K562 (cell line): Measurements from ENCODE around the gene OSBPL3. TPM values are rescaled to one million over a fixed set of nuclear protein-coding genes. Genes with fewer than 3 reads are reported as not detected.

Experiments
- ATAC-seq: fragments of 200-7000 bp; cut with Tn5 transposase; 3 replicates; pipeline ENCODE4 v1.9.1; 2020; ENCODE audit warnings: moderate library complexity
- BruUV-seq: library from RNA; stranded (reverse); fragments of 400-500 nt; replicated peaks from 2 replicates; lab custom pipeline; 2021; lab: Mats Ljungman, UMichigan
- CTCF ChIA-PET: fragments of 300-600 bp; formaldehyde crosslinking; extraction: SDS; loops from one replicate; lab custom pipeline; 2021; ENCODE audit warnings: low intra/inter-chr PET ratio; lab: Yijun Ruan, JAX
- POLR2A ChIA-PET: fragments of 300-600, 350-650 bp; sonication (Branson Sonifier 250); formaldehyde crosslinking; extraction: SDS; loops from one replicate; lab custom pipeline; 2021; ENCODE audit warnings: antibody characterized with exemption, inconsistent platforms; lab: Yijun Ruan, JAX
- DNase-seq, 4 experiments: peaks; one replicate each; pipeline versions ENCODE4 v3.0.0 to v3.0.0-alpha.2; 2011 to 2018; ENCODE audit warnings: low spot score in 3 of 4, mixed read lengths in 3 of 4; ENCODE audit errors: extremely low read depth in 1 of 4
- FAIRE-seq: peaks from 2 replicates; lab custom pipeline; 2011; peaks lifted over from hg19 to GRCh38; lab: Jason Lieb, UNC
- H2AFZ ChIP-seq: 2 replicates; pipeline ENCODE4 v1.6.0; 2011; ENCODE audit warnings: low read depth, low read length, control low read depth, inconsistent platforms
- H3K27ac ChIP-seq: fragments of 200-600 bp; 3 replicates; pipeline ENCODE4 v1.8.0; 2011; ENCODE audit warnings: low read depth, mild to moderate bottlenecking, control low read depth, inconsistent platforms, low read length, moderate library complexity, mixed read lengths; ENCODE audit errors: extremely low read depth
- H3K27me3 ChIP-seq, 2 experiments: fragments of 300-600 bp in 1 of 2; 2 replicates in 1 of 2; 3 replicates in 1 of 2; pipeline versions ENCODE4 v1.6.0 to v1.8.0; 2011; ENCODE audit warnings: inconsistent platforms in 2 of 2, low read length in 2 of 2, mild to moderate bottlenecking in 1 of 2, mixed read lengths in 1 of 2, moderate library complexity in 1 of 2; ENCODE audit not compliant: control insufficient read depth in 2 of 2, insufficient read depth in 2 of 2
- H3K36me3 ChIP-seq: fragments of 300-600 bp; 3 replicates; pipeline ENCODE4 v1.8.0; 2011; ENCODE audit warnings: mild to moderate bottlenecking, low read length, inconsistent platforms; ENCODE audit not compliant: control insufficient read depth, insufficient read depth
- H3K4me1 ChIP-seq, 2 experiments: fragments of 200-600 bp in 1 of 2; replicated peaks in 1 of 2; 2 replicates in 1 of 2; 3 replicates in 1 of 2; pipeline versions ENCODE4 v1.5.1 to v1.8.0; 2011; ENCODE audit warnings: inconsistent platforms in 2 of 2, low read length in 2 of 2, mild to moderate bottlenecking in 1 of 2, mixed read lengths in 1 of 2, moderate library complexity in 1 of 2; ENCODE audit not compliant: control insufficient read depth in 2 of 2, insufficient read depth in 2 of 2
- H3K4me2 ChIP-seq: 2 replicates; pipeline ENCODE4 v1.6.1; 2011; ENCODE audit warnings: low read length, control low read depth, inconsistent platforms, mixed read lengths; ENCODE audit not compliant: insufficient read depth
- H3K4me3 ChIP-seq: fragments of 200-600 bp; sonication (generic), shearing (Covaris generic); 2 replicates; pipeline ENCODE4 v1.5.1; 2016; ENCODE audit warnings: control low read depth, inconsistent platforms
- H3K79me2 ChIP-seq: fragments of 200-600 bp; 3 replicates; pipeline ENCODE4 v1.8.0; 2011; ENCODE audit warnings: low read length, inconsistent platforms; ENCODE audit not compliant: control insufficient read depth, insufficient read depth
- H3K9ac ChIP-seq, 2 experiments: 2 replicates each; pipeline versions ENCODE4 v1.6.0 to v1.6.1; 2011; ENCODE audit warnings: low read depth in 2 of 2, low read length in 2 of 2, control low read depth in 1 of 2, inconsistent platforms in 1 of 2, mild to moderate bottlenecking in 1 of 2, mixed read lengths in 1 of 2; ENCODE audit not compliant: insufficient read depth in 1 of 2
- H3K9me1 ChIP-seq: one replicate; pipeline ENCODE4 v1.6.0; 2011; ENCODE audit warnings: inconsistent platforms, mild to moderate bottlenecking, low read length, moderate library complexity; ENCODE audit not compliant: control insufficient read depth, insufficient read depth
- H3K9me3 ChIP-seq: replicated peaks from 2 replicates; pipeline ENCODE4 v1.5.1; 2011; ENCODE audit warnings: low read depth, low read length, inconsistent platforms; ENCODE audit not compliant: control insufficient read depth, insufficient read depth
- H4K20me1 ChIP-seq: replicated peaks from 2 replicates; pipeline ENCODE4 v1.6.1; 2011; ENCODE audit warnings: low read length, inconsistent platforms, mixed read lengths; ENCODE audit not compliant: control insufficient read depth, insufficient read depth
- ATF4 ChIP-seq: fragments of 450-650 bp; formaldehyde crosslinking; IDR thresholded peaks from 2 replicates; pipeline ENCODE4 v1.4.0; 2022; ENCODE audit warnings: mild to moderate bottlenecking, moderate library complexity
- CC2D1A ChIP-seq: fragments of 450-650 bp; IDR thresholded peaks from 2 replicates; pipeline ENCODE4 v1.6.1; 2017; ENCODE audit warnings: mild to moderate bottlenecking
- ILF3 ChIP-seq: fragments of 450-650 bp; IDR thresholded peaks from 2 replicates; pipeline ENCODE4 v1.6.1; 2018; ENCODE audit warnings: antibody characterized with exemption, mild to moderate bottlenecking, moderate library complexity, borderline replicate concordance
- MCM3 ChIP-seq: fragments of 450-650 bp; IDR thresholded peaks from 2 replicates; pipeline ENCODE4 v1.6.1; 2016
- RCOR1 ChIP-seq, 2 experiments: IDR thresholded peaks; 2 replicates each; pipeline ENCODE4 v1.6.1; 2012; ENCODE audit warnings: low read depth in 2 of 2, low read length in 2 of 2, borderline replicate concordance in 1 of 2, improper control_type of control experiment in 1 of 2
- RNF219 ChIP-seq: fragments of 250-450 bp; sonication (Bioruptor Pico); IDR thresholded peaks from 2 replicates; pipeline ENCODE4 v1.5.0; 2022; ENCODE audit warnings: mild to moderate bottlenecking
- SOX6 ChIP-seq: fragments of 450-650 bp; IDR thresholded peaks from 2 replicates; pipeline ENCODE4 v1.6.1; 2014; ENCODE audit warnings: mild to moderate bottlenecking
- SP1 ChIP-seq: sonication (generic); formaldehyde crosslinking; IDR thresholded peaks from 2 replicates; pipeline ENCODE4 v1.8.1; 2022; ENCODE audit warnings: mild to moderate bottlenecking, missing genetic modification reagents
- TEAD1 ChIP-seq, 2 experiments: fragments of 450-650 bp in 1 of 2; sonication (generic) in 1 of 2; formaldehyde crosslinking; IDR thresholded peaks; 2 replicates each; pipeline versions ENCODE4 v1.4.0 to v1.8.0; 2020 to 2022; ENCODE audit warnings: mild to moderate bottlenecking in 2 of 2, missing genetic modification reagents in 1 of 2
- VEZF1 ChIP-seq: fragments of 200-800 bp; sonication (Bioruptor generic); IDR thresholded peaks from 2 replicates; pipeline ENCODE4 v1.6.1; 2017; ENCODE audit warnings: missing genetic modification characterization, missing compliant biosample characterization
- XRCC3 ChIP-seq: fragments of 450-650 bp; IDR thresholded peaks from 2 replicates; pipeline ENCODE4 v1.6.1; 2017; ENCODE audit warnings: mild to moderate bottlenecking, moderate library complexity
- ZBTB1 ChIP-seq: sonication (generic); formaldehyde crosslinking; IDR thresholded peaks from 2 replicates; pipeline ENCODE4 v1.8.1; 2023; ENCODE audit warnings: missing genetic modification reagents, low read depth, mild to moderate bottlenecking, borderline replicate concordance
- ZEB2 ChIP-seq: fragments of 450-650 bp; IDR thresholded peaks from 2 replicates; pipeline ENCODE4 v1.6.1; 2016
- ZNF696 ChIP-seq: fragments of 250-450 bp; sonication (Bioruptor Pico); conservative IDR thresholded peaks from 2 replicates; pipeline ENCODE4 v1.4.0; 2020; ENCODE audit warnings: mild to moderate bottlenecking, moderate library complexity
- ZNF785 ChIP-seq: fragments of 250-450 bp; sonication (Bioruptor Pico); IDR thresholded peaks from 2 replicates; pipeline ENCODE4 v1.4.0; 2020; ENCODE audit warnings: mild to moderate bottlenecking
- WGBS: fragments of 100-300 bp; shearing (Covaris generic); methylation state at CpG from one replicate; pipeline ENCODE4 v1.1.6; 2016; ENCODE audit warnings: low coverage, mixed read lengths; ENCODE audit not compliant: insufficient coverage; ENCODE audit errors: missing lambda C conversion rate; 5-methylcytosine and 5-hydroxymethylcytosine counted together
- in situ Hi-C: fragments of 300-500 bp; cut with MboI; formaldehyde crosslinking; loops from 4 replicates; pipeline ENCODE4 v1.15.0; 2018; ENCODE audit warnings: inconsistent platforms, mixed read lengths
- intact Hi-C: fragments of 100-400 bp; cut with micrococcal nuclease; formaldehyde crosslinking; loops from 2 replicates; pipeline ENCODE4 v1.14.2; 2022
- polyA plus RNA-seq, 8 experiments: library from polyadenylated mRNA; depleted of rRNA in 4 of 8; stranded (reverse) in 5 of 8; unstranded in 3 of 8; fragments of >200 nt; fragmentation: Nextera tagmentation in 2 of 8; fragmentation: Illumina TruSeq in 1 of 8; extraction: Ambion mirVana in 2 of 8; extraction: Trizol in 1 of 8; gene quantifications; 2 replicates each; pipeline versions ENCODE4 v1.2.1 to v1.2.3, GENCODE V29; 2011 to 2014; ENCODE audit warnings: inconsistent platforms in 1 of 8, missing spikeins in 1 of 8
- total RNA-seq, 7 experiments: library from RNA; depleted of rRNA in 6 of 7; stranded (reverse); fragments of >200 nt in 6 of 7; fragmentation: Illumina TruSeq in 2 of 7; extraction: Trizol in 2 of 7; gene quantifications; 2 replicates each; pipeline versions ENCODE4 v1.2.1 to v1.2.3, GENCODE V29; 2011 to 2021; ENCODE audit warnings: low replicate concordance in 1 of 7
- TF ChIP-seq, protein P1 (sequence below): sonication (generic); IDR thresholded peaks from 2 replicates; pipeline ENCODE4 v1.6.1; 2016

OSBPL3 gene
- total and polyA plus RNA-seq, 9 of the 15 experiments (the other 6 are each of a cell fraction or from before 2014, with no cell fraction given) = 4.8 to 37.2 (median 26.5) TPM

GRCh38 chr7:24819916-24820689, 159.9 kb downstream of the OSBPL3 start:
- FAIRE-seq = peak; percentile 94
- Histone ChIP-seq H3K4me3 (no peak overlapping the region), H3K4me2 (peak overlapping the region; percentile 8; the same call in 1 of the 2 replicates), H3K27me3 (no peaks in the 10 kb centered on the region), H3K9ac (no peak overlapping the region), H3K9me3 (no peaks in the 10 kb centered on the region), H4K20me1 (no peaks in the 10 kb centered on the region), H3K9me1 (no peaks in the 10 kb centered on the region), H3K4me1 (peaks cover 9 to 22% of the 10 kb centered on the region in 2 experiments; a peak in 4 of 5 replicates), H2AFZ (no peak overlapping the region), H3K27ac (peak overlapping the region; percentile 80; the same call in 2 of the 3 replicates), H3K36me3 (peaks cover 69% of the 10 kb centered on the region), H3K79me2 (no peaks in the 10 kb centered on the region)
- peak; percentile 95 for ATAC-seq
- intact Hi-C loops = loop anchor here (1.0 to 2.0 kb wide), 6 partner anchors 45 to 273 kb away; partner anchors contain the start of gene OSBPL3
- CTCF ChIA-PET = interaction anchor here (0.7 to 3.0 kb wide), 7 partner anchors 31 to 279 kb away, joined by 3 to 24 read pairs (median 5); partner anchors contain the start of gene OSBPL3
- WGBS = 10% methylated on average over 11 of the region's 11 CpGs
- DNase-seq = peak; percentile 83 to 94 (median 86)
- no TSS peak for BruUV-seq
- POLR2A ChIA-PET = interaction anchor here (0.7 to 1.2 kb wide), 8 partner anchors 8 to 305 kb away, joined by 3 to 5 read pairs (median 3); partner anchors contain the start of gene CYCS
- in situ Hi-C loops = loop anchor here (5.0 kb wide), 1 partner anchor 167 kb away; no protein-coding TSS in a partner anchor
- TF ChIP-seq ATF4 = 0 out of 2 replicates have a peak, but pooled peaks have one; percentile 31
- TF ChIP-seq VEZF1 (CRISPR knock-in tag) = peak; percentile 31; the same call in 1 of the 2 replicates
- peak; percentile 32; the same call in 1 of the 2 replicates for TF ChIP-seq ZEB2
- TF ChIP-seq RNF219 (CRISPR knock-in tag) = no peak
- TF ChIP-seq, protein P1, sequence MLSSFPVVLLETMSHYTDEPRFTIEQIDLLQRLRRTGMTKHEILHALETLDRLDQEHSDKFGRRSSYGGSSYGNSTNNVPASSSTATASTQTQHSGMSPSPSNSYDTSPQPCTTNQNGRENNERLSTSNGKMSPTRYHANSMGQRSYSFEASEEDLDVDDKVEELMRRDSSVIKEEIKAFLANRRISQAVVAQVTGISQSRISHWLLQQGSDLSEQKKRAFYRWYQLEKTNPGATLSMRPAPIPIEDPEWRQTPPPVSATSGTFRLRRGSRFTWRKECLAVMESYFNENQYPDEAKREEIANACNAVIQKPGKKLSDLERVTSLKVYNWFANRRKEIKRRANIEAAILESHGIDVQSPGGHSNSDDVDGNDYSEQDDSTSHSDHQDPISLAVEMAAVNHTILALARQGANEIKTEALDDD = no peak
- no peak for TF ChIP-seq ZBTB1 (CRISPR knock-in tag)
- peak; percentile 56; the same call in 1 of the 2 replicates for TF ChIP-seq SOX6
- TF ChIP-seq RCOR1 (IDR thresholded peaks at IDR 0.05; ENCODE audit: borderline replicate concordance in 1 of 2, low read depth in 2 of 2, low read length in 2 of 2) = peak in 1 of 2 experiments; percentile 80; a peak in 2 of 4 replicates
- no peak for TF ChIP-seq MCM3
- no peak for TF ChIP-seq XRCC3
- no peak for TF ChIP-seq ILF3
- no peak for TF ChIP-seq ZNF696 (CRISPR knock-in tag)
- 0 out of 2 replicates have a peak, but pooled peaks have one; percentile 22 for TF ChIP-seq SP1 (CRISPR knock-in tag)
- no peak for TF ChIP-seq ZNF785
- peak; percentile 55; the same call in 1 of the 2 replicates for TF ChIP-seq CC2D1A
- TF ChIP-seq TEAD1 (CRISPR knock-in tag; IDR thresholded peaks at IDR 0.05) = 0 out of 4 replicates have a peak, but pooled peaks of 1 of the 2 experiments have one; percentile 39
